Measurements from ENCODE around the gene TRIM59. TPM values are rescaled to one million over a fixed set of nuclear protein-coding genes. Genes with fewer than 3 reads are reported as not detected.

The TRIM59 gene
- total and polyA plus RNA-seq, 9 of the 15 experiments (the other 6 are each of a cell fraction or from before 2014, with no cell fraction given), result 16.8 to 101 (median 34.8) TPM

- H3K36me3 ChIP-seq (ENCODE audit: control insufficient read depth, insufficient read depth, low read length), result no peaks in the 10 kb centered on the region
- peaks cover 0 to 5% of the 10 kb centered on the region in 2 experiments; a peak in 1 of 5 replicates for H3K27me3 ChIP-seq (ENCODE audit: control insufficient read depth in 2 of 2, insufficient read depth in 2 of 2, low read length in 2 of 2)
- DNase-seq (ENCODE audit: extremely low read depth in 1 of 4, low spot score in 3 of 4) (no peak), FAIRE-seq (no peak), ATAC-seq (no peak)
- no peak overlapping the region for H3K9ac ChIP-seq (ENCODE audit: insufficient read depth in 1 of 2, low read depth in 2 of 2, low read length in 2 of 2)
- ChIA-PET CTCF (ENCODE audit: low intra/inter-chr PET ratio) (no interaction called here), POLR2A (interaction anchor here (1.0 kb wide), 1 partner anchor 34 kb away, joined by 3 read pairs; the partner anchor contains the start of gene TRIM59)
- no peaks in the 10 kb centered on the region for H3K9me3 ChIP-seq (replicated peaks; ENCODE audit: control insufficient read depth, insufficient read depth, low read depth, low read length)
- WGBS (ENCODE audit: insufficient coverage, low coverage, missing lambda C conversion rate), result 26% methylated on average over 3 of the region's 3 CpGs
- no peaks in the 10 kb centered on the region for H3K9me1 ChIP-seq (ENCODE audit: control insufficient read depth, insufficient read depth, low read length)
- TF ChIP-seq STAT6 (CRISPR knock-in tag; IDR thresholded peaks at IDR 0.05) (no peak), ZNF133 (CRISPR knock-in tag; IDR thresholded peaks at IDR 0.05) (no peak), CCNT2 (IDR thresholded peaks at IDR 0.05; ENCODE audit: borderline replicate concordance, extremely low read depth, insufficient read length, low read depth, low read length) (no peak), PHF8 (IDR thresholded peaks at IDR 0.05; ENCODE audit: borderline replicate concordance, low read length) (no peak), MCM3 (IDR thresholded peaks at IDR 0.05) (no peak), NCOA6 (IDR thresholded peaks at IDR 0.05) (no peak), ZSCAN29 (IDR thresholded peaks at IDR 0.05) (no peak), CHD1 (IDR thresholded peaks at IDR 0.05; ENCODE audit: low read length) (no peak), CREB5 (CRISPR knock-in tag; IDR thresholded peaks at IDR 0.05) (no peak), ZNF174 (CRISPR knock-in tag; IDR thresholded peaks at IDR 0.05) (no peak)
- no peaks in the 10 kb centered on the region for H3K79me2 ChIP-seq (ENCODE audit: control insufficient read depth, insufficient read depth, low read length)
- H3K4me1 ChIP-seq (replicated peaks in 1 of 2; ENCODE audit: control insufficient read depth in 2 of 2, insufficient read depth in 2 of 2, low read length in 2 of 2), result 0 out of 5 replicates have a peak, but pooled peaks cover 0 to under 1% of the 10 kb centered on the region in 2 experiments
- in situ Hi-C loops (cut with MboI) (loop anchor here (10.0 kb wide), 2 partner anchors 328 to 448 kb away; no protein-coding TSS in a partner anchor), intact Hi-C loops (cut with micrococcal nuclease) (loop anchor here (10.0 kb wide), 1 partner anchor 448 kb away; no protein-coding TSS in a partner anchor)
- no peak overlapping the region for H3K4me2 ChIP-seq (ENCODE audit: insufficient read depth, low read length)
- BruUV-seq (replicated peaks), result no TSS peak
- H3K4me3 ChIP-seq, result no peak overlapping the region
- H2AFZ ChIP-seq (ENCODE audit: low read depth, low read length), result no peak overlapping the region
- no peaks in the 10 kb centered on the region for H4K20me1 ChIP-seq (replicated peaks; ENCODE audit: control insufficient read depth, insufficient read depth, low read length)
- H3K27ac ChIP-seq (ENCODE audit: extremely low read depth, low read depth, low read length), result no peak overlapping the region
Measured at GRCh38 chr3:160482796-160483195, 33.2 kb upstream of the TRIM59 start.
